Mesenchymal stem cell (in vitro differentiated cells and primary cell): Measurements from ENCODE around the gene GATAD2B.

Experiments used
- DNase-seq: peaks from one replicate; pipeline ENCODE4 v3.0.0-alpha.2; 2013
- H2AFZ ChIP-seq: one replicate; pipeline ENCODE4 v1.6.1; 2013; ENCODE audit warnings: low read depth, mild to moderate bottlenecking, control low read depth, inconsistent platforms, low read length, moderate library complexity
- H2AK5ac ChIP-seq: 2 replicates; pipeline ENCODE4 v1.6.1; 2013; ENCODE audit warnings: low read length, moderate library complexity, mild to moderate bottlenecking, inconsistent platforms; ENCODE audit not compliant: severe bottlenecking
- H2BK120ac ChIP-seq: one replicate; pipeline ENCODE4 v1.6.1; 2013; ENCODE audit warnings: low read depth, mild to moderate bottlenecking, inconsistent platforms, low read length, moderate library complexity
- H2BK12ac ChIP-seq, 2 experiments: one replicate each; pipeline ENCODE4 v1.6.1; 2013; ENCODE audit warnings: inconsistent platforms in 2 of 2, low read length in 2 of 2, mild to moderate bottlenecking in 2 of 2, moderate library complexity in 2 of 2, control low read depth in 1 of 2
- H2BK15ac ChIP-seq: one replicate; pipeline ENCODE4 v1.6.1; 2013; ENCODE audit warnings: mild to moderate bottlenecking, low read depth, inconsistent platforms; ENCODE audit not compliant: poor library complexity, severe bottlenecking
- H2BK5ac ChIP-seq: 2 replicates; pipeline ENCODE4 v1.6.1; 2013; ENCODE audit warnings: low read depth, mild to moderate bottlenecking, low read length, control low read depth, inconsistent platforms; ENCODE audit not compliant: poor library complexity, severe bottlenecking
- H3K14ac ChIP-seq, 2 experiments: one replicate each; pipeline ENCODE4 v1.6.1; 2013; ENCODE audit warnings: inconsistent platforms in 2 of 2, low read length in 2 of 2, control low read depth in 1 of 2, mild to moderate bottlenecking in 1 of 2, moderate library complexity in 1 of 2
- H3K18ac ChIP-seq, 2 experiments: one replicate each; pipeline ENCODE4 v1.6.1; 2013; ENCODE audit warnings: inconsistent platforms in 2 of 2, low read length in 2 of 2, control low read depth in 1 of 2, low read depth in 1 of 2, mild to moderate bottlenecking in 1 of 2
- H3K23ac ChIP-seq, 2 experiments: one replicate each; pipeline ENCODE4 v1.6.1; 2013; ENCODE audit warnings: inconsistent platforms in 2 of 2, low read length in 2 of 2, mild to moderate bottlenecking in 2 of 2, moderate library complexity in 2 of 2, control low read depth in 1 of 2
- H3K27ac ChIP-seq: 2 replicates; pipeline ENCODE4 v1.5.1; 2013; ENCODE audit warnings: mild to moderate bottlenecking, moderate library complexity, low read length, control low read depth, inconsistent platforms; ENCODE audit not compliant: poor library complexity, severe bottlenecking
- H3K27me3 ChIP-seq, 2 experiments: 2 replicates each; pipeline versions ENCODE4 v1.6.1 to v1.7.0; 2013; ENCODE audit warnings: low read length in 2 of 2, mild to moderate bottlenecking in 2 of 2, moderate library complexity in 2 of 2, control low read depth in 1 of 2, inconsistent platforms in 1 of 2; ENCODE audit not compliant: control insufficient read depth in 1 of 2, insufficient read depth in 1 of 2
- H3K36me3 ChIP-seq, 2 experiments: 2 replicates each; pipeline versions ENCODE4 v1.6.1 to v1.7.0; 2013; ENCODE audit warnings: low read length in 2 of 2, control low read depth in 1 of 2, inconsistent platforms in 1 of 2, low read depth in 1 of 2, mild to moderate bottlenecking in 1 of 2; ENCODE audit not compliant: insufficient read depth in 2 of 2, control insufficient read depth in 1 of 2
- H3K4ac ChIP-seq, 2 experiments: one replicate each; pipeline ENCODE4 v1.6.1; 2013; ENCODE audit warnings: inconsistent platforms in 2 of 2, low read length in 2 of 2, mild to moderate bottlenecking in 2 of 2, moderate library complexity in 2 of 2, control low read depth in 1 of 2, low read depth in 1 of 2
- H3K4me1 ChIP-seq: 2 replicates; pipeline ENCODE4 v1.6.1; 2013; ENCODE audit warnings: low read depth, low read length, control low read depth; ENCODE audit not compliant: control insufficient read depth, insufficient read depth
- H3K4me2 ChIP-seq: 2 replicates; pipeline ENCODE4 v1.6.1; 2013; ENCODE audit warnings: low read length, mild to moderate bottlenecking, inconsistent platforms; ENCODE audit not compliant: poor library complexity, severe bottlenecking
- H3K4me3 ChIP-seq, 2 experiments: 2 replicates each; pipeline versions ENCODE4 v1.5.1 to v1.7.0; 2013; ENCODE audit warnings: low read length in 2 of 2, mild to moderate bottlenecking in 2 of 2, control low read depth in 1 of 2, low read depth in 1 of 2; ENCODE audit not compliant: insufficient read depth in 1 of 2
- H3K79me1 ChIP-seq: replicated peaks from 2 replicates; pipeline ENCODE4 v1.6.1; 2013; ENCODE audit warnings: mild to moderate bottlenecking, control low read depth, low read length, inconsistent platforms; ENCODE audit not compliant: poor library complexity, severe bottlenecking
- H3K9ac ChIP-seq: 2 replicates; pipeline ENCODE4 v1.7.0; 2013; ENCODE audit warnings: mild to moderate bottlenecking, low read length, moderate library complexity
- H3K9me3 ChIP-seq: 2 replicates; pipeline ENCODE4 v1.7.0; 2013; ENCODE audit warnings: mild to moderate bottlenecking, low read length; ENCODE audit not compliant: control insufficient read depth
- H4K8ac ChIP-seq: one replicate; pipeline ENCODE4 v1.6.1; 2013; ENCODE audit warnings: inconsistent platforms, mild to moderate bottlenecking, low read length, moderate library complexity
- H4K91ac ChIP-seq: one replicate; pipeline ENCODE4 v1.6.1; 2013; ENCODE audit warnings: mild to moderate bottlenecking, low read length, inconsistent platforms
- WGBS: methylation state at CpG from one replicate; pipeline ENCODE4 v1.1.7; 2013; ENCODE audit warnings: mixed read lengths; 5-methylcytosine and 5-hydroxymethylcytosine counted together

GATAD2B gene

GRCh38 chr1:153800516-153800915 is 122.3 kb downstream of the GATAD2B start:
- Histone ChIP-seq H3K4me3 (no peak overlapping the region), H3K27ac (no peak overlapping the region), H3K23ac (no peak overlapping the region), H2BK12ac (no peak overlapping the region), H2AFZ (no peak overlapping the region), H3K4me1 (no peaks in the 10 kb centered on the region), H2BK15ac (no peak overlapping the region), H3K4me2 (no peak overlapping the region), H3K4ac (no peak overlapping the region), H3K18ac (no peak overlapping the region), H2AK5ac (no peak overlapping the region), H3K36me3 (peaks cover 16 to 49% of the 10 kb centered on the region in 2 experiments), H3K79me1 (peaks cover 3% of the 10 kb centered on the region), H3K14ac (no peak overlapping the region), H4K91ac (no peak overlapping the region), H2BK5ac (no peak overlapping the region), H3K9me3 (no peaks in the 10 kb centered on the region), H2BK120ac (no peak overlapping the region), H3K27me3 (no peaks in the 10 kb centered on the region), H4K8ac (no peak overlapping the region), H3K9ac (no peak overlapping the region)
- 94% methylated on average over 7 of the region's 7 CpGs for WGBS
- DNase-seq = no peak

- Histone ChIP-seq H2BK5ac (no peak overlapping the region), H4K8ac (no peak overlapping the region), H2BK12ac (no peak overlapping the region), H3K36me3 (peaks cover 16 to 49% of the 10 kb centered on the region in 2 experiments), H2AK5ac (no peak overlapping the region), H3K4me2 (no peak overlapping the region), H2AFZ (no peak overlapping the region), H3K9me3 (no peaks in the 10 kb centered on the region), H3K4ac (no peak overlapping the region), H3K23ac (no peak overlapping the region), H4K91ac (no peak overlapping the region), H3K79me1 (peaks cover 3% of the 10 kb centered on the region), H3K27me3 (no peaks in the 10 kb centered on the region), H3K27ac (no peak overlapping the region), H3K18ac (no peak overlapping the region), H3K9ac (no peak overlapping the region), H3K4me1 (peaks cover 2% of the 10 kb centered on the region), H3K14ac (no peak overlapping the region), H2BK15ac (no peak overlapping the region), H3K4me3 (no peak overlapping the region), H2BK120ac (no peak overlapping the region)
- 95% methylated on average over 27 of the region's 27 CpGs for WGBS
- no peak for DNase-seq
Measured at GRCh38 chr1:153799566-153800465, 123.0 kb downstream of the GATAD2B start.

GRCh38 chr1:153799016-153799415 is 123.8 kb downstream of the GATAD2B start:
- no peak overlapping the region for H3K4ac ChIP-seq
- H3K9me3 ChIP-seq = no peaks in the 10 kb centered on the region
- H3K14ac ChIP-seq = no peak overlapping the region
- no peak overlapping the region for H3K4me3 ChIP-seq
- H3K36me3 ChIP-seq = peaks cover 15 to 46% of the 10 kb centered on the region in 2 experiments
- no peaks in the 10 kb centered on the region for H3K27me3 ChIP-seq
- H4K8ac ChIP-seq = no peak overlapping the region
- WGBS = 93% methylated on average over 3 of the region's 4 CpGs
- H3K79me1 ChIP-seq = peaks cover 3% of the 10 kb centered on the region
- H4K91ac ChIP-seq = no peak overlapping the region
- no peak overlapping the region for H2BK15ac ChIP-seq
- no peak for DNase-seq
- H2AFZ ChIP-seq = no peak overlapping the region
- no peak overlapping the region for H2AK5ac ChIP-seq
- H3K4me1 ChIP-seq = peaks cover 3% of the 10 kb centered on the region
- H2BK120ac ChIP-seq = no peak overlapping the region
- no peak overlapping the region for H3K9ac ChIP-seq
- H3K27ac ChIP-seq = no peak overlapping the region
- H3K23ac ChIP-seq = no peak overlapping the region
- H3K18ac ChIP-seq = no peak overlapping the region
- no peak overlapping the region for H2BK12ac ChIP-seq
- H2BK5ac ChIP-seq = no peak overlapping the region
- H3K4me2 ChIP-seq = no peak overlapping the region

GRCh38 chr1:153798468-153798780 is 124.3 kb downstream of the GATAD2B start:
- H3K4ac ChIP-seq = no peak overlapping the region
- 93% methylated on average over 3 of the region's 3 CpGs for WGBS
- H3K27me3 ChIP-seq = no peaks in the 10 kb centered on the region
- H3K36me3 ChIP-seq = peaks cover 10 to 43% of the 10 kb centered on the region in 2 experiments
- no peak overlapping the region for H3K9ac ChIP-seq
- DNase-seq = no peak
- H3K4me1 ChIP-seq = peaks cover 3% of the 10 kb centered on the region
- H3K23ac ChIP-seq = no peak overlapping the region
- H3K79me1 ChIP-seq = peaks cover 1% of the 10 kb centered on the region
- no peak overlapping the region for H2BK120ac ChIP-seq
- H4K8ac ChIP-seq = no peak overlapping the region
- no peak overlapping the region for H2BK12ac ChIP-seq
- H3K4me2 ChIP-seq = no peak overlapping the region
- H3K9me3 ChIP-seq = no peaks in the 10 kb centered on the region
- no peak overlapping the region for H2AK5ac ChIP-seq
- H2AFZ ChIP-seq = no peak overlapping the region
- no peak overlapping the region for H3K18ac ChIP-seq
- no peak overlapping the region for H2BK15ac ChIP-seq
- H3K14ac ChIP-seq = no peak overlapping the region
- no peak overlapping the region for H2BK5ac ChIP-seq
- no peak overlapping the region for H3K4me3 ChIP-seq
- H4K91ac ChIP-seq = no peak overlapping the region
- H3K27ac ChIP-seq = no peak overlapping the region
